Mesenchymal stem cell (in vitro differentiated cells and primary cell): ENCODE measurements around the gene EEFSEC.

Experiments
- DNase-seq: peaks from one replicate; pipeline ENCODE4 v3.0.0-alpha.2; 2013
- H2AFZ ChIP-seq: one replicate; pipeline ENCODE4 v1.6.1; 2013; ENCODE audit warnings: low read depth, mild to moderate bottlenecking, control low read depth, inconsistent platforms, low read length, moderate library complexity
- H2AK5ac ChIP-seq: 2 replicates; pipeline ENCODE4 v1.6.1; 2013; ENCODE audit warnings: low read length, moderate library complexity, mild to moderate bottlenecking, inconsistent platforms; ENCODE audit not compliant: severe bottlenecking
- H2BK120ac ChIP-seq: one replicate; pipeline ENCODE4 v1.6.1; 2013; ENCODE audit warnings: low read depth, mild to moderate bottlenecking, inconsistent platforms, low read length, moderate library complexity
- H2BK12ac ChIP-seq, 2 experiments: one replicate each; pipeline ENCODE4 v1.6.1; 2013; ENCODE audit warnings: inconsistent platforms in 2 of 2, low read length in 2 of 2, mild to moderate bottlenecking in 2 of 2, moderate library complexity in 2 of 2, control low read depth in 1 of 2
- H2BK15ac ChIP-seq: one replicate; pipeline ENCODE4 v1.6.1; 2013; ENCODE audit warnings: mild to moderate bottlenecking, low read depth, inconsistent platforms; ENCODE audit not compliant: poor library complexity, severe bottlenecking
- H2BK5ac ChIP-seq: 2 replicates; pipeline ENCODE4 v1.6.1; 2013; ENCODE audit warnings: low read depth, mild to moderate bottlenecking, low read length, control low read depth, inconsistent platforms; ENCODE audit not compliant: poor library complexity, severe bottlenecking
- H3K14ac ChIP-seq, 2 experiments: one replicate each; pipeline ENCODE4 v1.6.1; 2013; ENCODE audit warnings: inconsistent platforms in 2 of 2, low read length in 2 of 2, control low read depth in 1 of 2, mild to moderate bottlenecking in 1 of 2, moderate library complexity in 1 of 2
- H3K18ac ChIP-seq, 2 experiments: one replicate each; pipeline ENCODE4 v1.6.1; 2013; ENCODE audit warnings: inconsistent platforms in 2 of 2, low read length in 2 of 2, control low read depth in 1 of 2, low read depth in 1 of 2, mild to moderate bottlenecking in 1 of 2
- H3K23ac ChIP-seq, 2 experiments: one replicate each; pipeline ENCODE4 v1.6.1; 2013; ENCODE audit warnings: inconsistent platforms in 2 of 2, low read length in 2 of 2, mild to moderate bottlenecking in 2 of 2, moderate library complexity in 2 of 2, control low read depth in 1 of 2
- H3K27ac ChIP-seq: 2 replicates; pipeline ENCODE4 v1.5.1; 2013; ENCODE audit warnings: mild to moderate bottlenecking, moderate library complexity, low read length, control low read depth, inconsistent platforms; ENCODE audit not compliant: poor library complexity, severe bottlenecking
- H3K27me3 ChIP-seq, 2 experiments: 2 replicates each; pipeline versions ENCODE4 v1.6.1 to v1.7.0; 2013; ENCODE audit warnings: low read length in 2 of 2, mild to moderate bottlenecking in 2 of 2, moderate library complexity in 2 of 2, control low read depth in 1 of 2, inconsistent platforms in 1 of 2; ENCODE audit not compliant: control insufficient read depth in 1 of 2, insufficient read depth in 1 of 2
- H3K36me3 ChIP-seq, 2 experiments: 2 replicates each; pipeline versions ENCODE4 v1.6.1 to v1.7.0; 2013; ENCODE audit warnings: low read length in 2 of 2, control low read depth in 1 of 2, inconsistent platforms in 1 of 2, low read depth in 1 of 2, mild to moderate bottlenecking in 1 of 2; ENCODE audit not compliant: insufficient read depth in 2 of 2, control insufficient read depth in 1 of 2
- H3K4ac ChIP-seq, 2 experiments: one replicate each; pipeline ENCODE4 v1.6.1; 2013; ENCODE audit warnings: inconsistent platforms in 2 of 2, low read length in 2 of 2, mild to moderate bottlenecking in 2 of 2, moderate library complexity in 2 of 2, control low read depth in 1 of 2, low read depth in 1 of 2
- H3K4me1 ChIP-seq: 2 replicates; pipeline ENCODE4 v1.6.1; 2013; ENCODE audit warnings: low read depth, low read length, control low read depth; ENCODE audit not compliant: control insufficient read depth, insufficient read depth
- H3K4me2 ChIP-seq: 2 replicates; pipeline ENCODE4 v1.6.1; 2013; ENCODE audit warnings: low read length, mild to moderate bottlenecking, inconsistent platforms; ENCODE audit not compliant: poor library complexity, severe bottlenecking
- H3K4me3 ChIP-seq, 2 experiments: 2 replicates each; pipeline versions ENCODE4 v1.5.1 to v1.7.0; 2013; ENCODE audit warnings: low read length in 2 of 2, mild to moderate bottlenecking in 2 of 2, control low read depth in 1 of 2, low read depth in 1 of 2; ENCODE audit not compliant: insufficient read depth in 1 of 2
- H3K79me1 ChIP-seq: replicated peaks from 2 replicates; pipeline ENCODE4 v1.6.1; 2013; ENCODE audit warnings: mild to moderate bottlenecking, control low read depth, low read length, inconsistent platforms; ENCODE audit not compliant: poor library complexity, severe bottlenecking
- H3K9ac ChIP-seq: 2 replicates; pipeline ENCODE4 v1.7.0; 2013; ENCODE audit warnings: mild to moderate bottlenecking, low read length, moderate library complexity
- H3K9me3 ChIP-seq: 2 replicates; pipeline ENCODE4 v1.7.0; 2013; ENCODE audit warnings: mild to moderate bottlenecking, low read length; ENCODE audit not compliant: control insufficient read depth
- H4K8ac ChIP-seq: one replicate; pipeline ENCODE4 v1.6.1; 2013; ENCODE audit warnings: inconsistent platforms, mild to moderate bottlenecking, low read length, moderate library complexity
- H4K91ac ChIP-seq: one replicate; pipeline ENCODE4 v1.6.1; 2013; ENCODE audit warnings: mild to moderate bottlenecking, low read length, inconsistent platforms
- WGBS: methylation state at CpG from one replicate; pipeline ENCODE4 v1.1.7; 2013; ENCODE audit warnings: mixed read lengths; 5-methylcytosine and 5-hydroxymethylcytosine counted together

The EEFSEC gene

GRCh38 chr3:128254967-128255366 lies 101.7 kb downstream of the EEFSEC start:
- WGBS = 94% methylated on average over 5 of the region's 5 CpGs
- H3K18ac ChIP-seq = no peak overlapping the region

GRCh38 chr3:128256131-128256530 lies 102.8 kb downstream of the EEFSEC start:
- Histone ChIP-seq H3K4me3 (no peak overlapping the region), H4K91ac (no peak overlapping the region), H3K36me3 (no peaks in the 10 kb centered on the region), H3K9ac (no peak overlapping the region), H2BK120ac (no peak overlapping the region), H3K4ac (no peak overlapping the region), H2BK12ac (no peak overlapping the region), H2BK5ac (no peak overlapping the region), H3K79me1 (peaks cover 1% of the 10 kb centered on the region), H2BK15ac (no peak overlapping the region), H3K9me3 (peaks cover 25% of the 10 kb centered on the region), H3K18ac (no peak overlapping the region), H3K27me3 (no peaks in the 10 kb centered on the region), H4K8ac (no peak overlapping the region), H3K4me2 (no peak overlapping the region), H2AFZ (no peak overlapping the region), H3K23ac (no peak overlapping the region), H2AK5ac (no peak overlapping the region), H3K14ac (no peak overlapping the region), H3K27ac (no peak overlapping the region), H3K4me1 (no peaks in the 10 kb centered on the region)
- no peak for DNase-seq
- 91% methylated on average over 2 of the region's 2 CpGs for WGBS

More at GRCh38 chr3:128254967-128255366, 101.7 kb downstream of the EEFSEC start:
- Histone ChIP-seq H3K14ac (no peak overlapping the region), H3K4me1 (no peaks in the 10 kb centered on the region), H2BK120ac (no peak overlapping the region), H3K23ac (no peak overlapping the region), H4K8ac (no peak overlapping the region), H3K4me3 (no peak overlapping the region), H3K4me2 (no peak overlapping the region), H3K9me3 (peaks cover 13% of the 10 kb centered on the region), H2BK15ac (no peak overlapping the region), H3K27ac (no peak overlapping the region), H3K36me3 (no peaks in the 10 kb centered on the region), H3K79me1 (peaks cover 1% of the 10 kb centered on the region), H3K27me3 (no peaks in the 10 kb centered on the region), H2AK5ac (no peak overlapping the region), H2AFZ (no peak overlapping the region), H3K9ac (no peak overlapping the region), H2BK12ac (no peak overlapping the region), H4K91ac (no peak overlapping the region), H2BK5ac (no peak overlapping the region), H3K4ac (no peak overlapping the region)
- DNase-seq = no peak

- Histone ChIP-seq H3K4ac (no peak overlapping the region), H2AK5ac (no peak overlapping the region), H3K9me3 (peaks cover 26% of the 10 kb centered on the region), H2BK120ac (no peak overlapping the region), H3K18ac (no peak overlapping the region), H2BK5ac (no peak overlapping the region), H3K9ac (no peak overlapping the region), H3K4me1 (no peaks in the 10 kb centered on the region), H3K36me3 (peaks cover 0 to 3% of the 10 kb centered on the region in 2 experiments), H3K14ac (no peak overlapping the region), H4K91ac (no peak overlapping the region), H2BK12ac (no peak overlapping the region), H2AFZ (no peak overlapping the region), H3K4me3 (no peak overlapping the region), H3K27me3 (no peaks in the 10 kb centered on the region), H3K4me2 (no peak overlapping the region), H3K27ac (no peak overlapping the region), H3K23ac (no peak overlapping the region), H3K79me1 (peaks cover 1% of the 10 kb centered on the region), H2BK15ac (no peak overlapping the region), H4K8ac (no peak overlapping the region)
- no peak for DNase-seq
- 96% methylated on average over 5 of the region's 6 CpGs for WGBS
Observed at GRCh38 chr3:128257632-128258031, 104.4 kb downstream of the EEFSEC start.

DNA sequence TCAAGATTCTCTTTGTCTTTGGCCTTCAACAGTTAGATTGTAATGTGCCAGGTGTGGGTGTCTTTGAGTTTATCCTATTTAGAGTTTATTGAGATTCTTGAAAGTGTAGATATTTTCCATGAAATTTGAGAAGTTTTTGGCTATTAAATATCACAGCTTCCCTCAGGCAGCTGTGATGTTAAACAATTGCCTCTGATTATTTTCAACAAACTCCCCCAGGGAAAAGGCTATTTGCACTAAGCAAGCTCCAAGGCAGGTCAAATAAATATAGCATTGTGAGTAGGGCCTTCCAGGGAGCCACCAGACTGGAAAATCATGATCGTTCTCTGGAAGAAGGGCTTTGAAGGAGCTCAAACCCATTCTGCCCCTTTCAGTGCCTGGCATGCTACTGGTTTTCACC lies 107.0 kb downstream of the EEFSEC start:
- peaks cover 2% of the 10 kb centered on the region for H3K4me1 ChIP-seq
- H3K18ac ChIP-seq = no peak overlapping the region
- H2BK12ac ChIP-seq = no peak overlapping the region
- H3K14ac ChIP-seq = no peak overlapping the region
- H2AK5ac ChIP-seq = no peak overlapping the region
- no peaks in the 10 kb centered on the region for H3K27me3 ChIP-seq
- WGBS = 100% methylated on average over 1 of the region's 1 CpG
- H2AFZ ChIP-seq = no peak overlapping the region
- no peak for DNase-seq
- no peak overlapping the region for H2BK15ac ChIP-seq
- H4K91ac ChIP-seq = no peak overlapping the region
- H3K23ac ChIP-seq = no peak overlapping the region
- H3K79me1 ChIP-seq = peaks cover 1% of the 10 kb centered on the region
- H4K8ac ChIP-seq = no peak overlapping the region
- H2BK120ac ChIP-seq = no peak overlapping the region
- peaks cover 0 to 11% of the 10 kb centered on the region in 2 experiments for H3K36me3 ChIP-seq
- H3K9me3 ChIP-seq = peaks cover 26% of the 10 kb centered on the region
- H2BK5ac ChIP-seq = no peak overlapping the region
- H3K4ac ChIP-seq = no peak overlapping the region
- no peak overlapping the region for H3K4me3 ChIP-seq
- H3K27ac ChIP-seq = no peak overlapping the region
- H3K9ac ChIP-seq = no peak overlapping the region
- H3K4me2 ChIP-seq = no peak overlapping the region
